Measurements from ENCODE around the gene KAT6B.
A peak's percentile ranks its signal among the peaks of the same experiment; 100 is the strongest.
"Not testable (repeated sequence)": the region's sequence is repeated elsewhere in the genome, so short reads cannot be mapped to it uniquely, and the experiment has no call there.

Gene KAT6B

DNA sequence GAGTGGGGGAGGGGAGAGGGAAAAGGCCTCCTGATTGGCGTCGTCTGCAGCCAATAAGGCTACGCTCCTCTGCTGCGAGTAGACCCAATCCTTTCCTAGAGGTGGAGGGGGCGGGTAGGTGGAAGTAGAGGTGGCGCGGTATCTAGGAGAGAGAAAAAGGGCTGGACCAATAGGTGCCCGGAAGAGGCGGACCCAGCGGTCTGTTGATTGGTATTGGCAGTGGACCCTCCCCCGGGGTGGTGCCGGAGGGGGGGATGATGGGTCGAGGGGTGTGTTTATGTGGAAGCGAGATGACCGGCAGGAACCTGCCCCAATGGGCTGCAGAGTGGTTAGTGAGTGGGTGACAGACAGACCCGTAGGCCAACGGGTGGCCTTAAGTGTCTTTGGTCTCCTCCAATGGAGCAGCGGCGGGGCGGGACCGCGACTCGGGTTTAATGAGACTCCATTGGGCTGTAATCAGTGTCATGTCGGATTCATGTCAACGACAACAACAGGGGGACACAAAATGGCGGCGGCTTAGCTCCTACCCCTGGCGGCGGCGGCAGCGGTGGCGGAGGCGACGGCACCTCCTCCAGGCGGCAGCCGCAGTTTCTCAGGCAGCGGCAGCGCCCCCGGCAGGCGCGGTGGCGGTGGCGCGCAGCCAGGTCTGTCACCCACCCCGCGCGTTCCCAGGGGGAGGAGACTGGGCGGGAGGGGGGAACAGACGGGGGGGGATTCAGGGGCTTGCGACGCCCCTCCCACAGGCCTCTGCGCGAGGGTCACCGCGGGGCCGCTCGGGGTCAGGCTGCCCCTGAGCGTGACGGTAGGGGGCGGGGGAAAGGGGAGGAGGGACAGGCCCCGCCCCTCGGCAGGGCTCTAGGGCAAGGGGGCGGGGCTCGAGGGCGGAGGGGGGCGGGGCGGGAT lies at the start of gene KAT6B:
Gene KAT6B (plus strand): TSS at position 459 of the 903 bp plus-strand sequence. CDS start 16,258 bp downstream, outside the sequence.
- DNase-seq (ENCODE audit: low spot score) (peak; percentile 100), FAIRE-seq (peak; percentile 92)

DNA sequence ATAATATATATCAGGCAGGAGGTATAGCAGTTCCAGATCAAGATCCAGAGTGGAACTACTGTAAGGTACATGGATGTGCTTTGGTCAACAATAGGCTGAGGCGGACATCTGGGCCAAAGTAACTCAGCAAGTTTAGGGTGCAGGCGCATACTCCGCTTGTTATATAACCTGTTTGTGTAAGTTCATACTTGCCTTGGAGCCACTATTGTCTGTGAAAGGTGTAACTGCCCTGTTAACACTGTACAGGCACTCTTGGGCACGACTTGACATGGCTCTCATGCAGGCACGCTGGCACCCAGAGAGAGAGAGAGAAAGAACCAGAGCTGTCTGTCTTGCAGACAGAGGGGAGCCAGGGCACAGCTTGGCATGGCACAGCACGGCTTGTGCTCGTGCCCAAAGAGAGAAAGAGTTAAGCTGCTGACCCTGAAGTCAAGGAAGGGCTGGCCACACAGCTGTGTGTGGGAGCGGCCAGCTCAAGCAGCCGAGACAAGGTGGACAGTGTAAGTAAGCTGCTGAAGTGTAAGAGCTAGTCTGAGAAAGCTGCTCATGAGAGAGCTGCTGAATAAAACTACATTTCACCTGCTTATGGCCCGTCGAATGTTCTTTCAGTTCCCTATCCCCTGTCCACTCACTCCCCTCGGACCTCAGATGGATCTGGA lies 47.8 kb upstream of the KAT6B start:
- DNase-seq (ENCODE audit: low spot score) (no peak), FAIRE-seq (no peak)

DNA sequence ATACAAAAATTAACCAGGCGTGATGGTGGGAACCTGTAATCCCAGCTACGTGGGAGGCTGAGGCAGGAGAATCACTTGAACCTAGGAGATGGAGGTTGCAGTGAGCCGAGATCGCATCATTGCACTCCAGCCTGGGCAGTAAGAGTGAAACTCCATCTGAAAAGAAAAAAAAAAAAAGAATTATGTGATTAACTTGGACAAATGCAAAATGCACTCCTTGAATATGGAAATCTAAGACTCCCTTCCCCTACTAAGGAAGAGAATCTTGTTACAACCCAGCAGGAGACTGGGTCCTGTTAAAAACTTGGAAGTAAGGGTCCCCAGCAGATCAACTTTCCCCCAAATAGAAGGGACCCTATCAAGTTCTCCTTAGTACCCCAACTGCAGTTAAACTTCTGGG lies 44.5 kb upstream of the KAT6B start:
- FAIRE-seq; DNase-seq (ENCODE audit: low spot score): not testable (repeated sequence)

DNA sequence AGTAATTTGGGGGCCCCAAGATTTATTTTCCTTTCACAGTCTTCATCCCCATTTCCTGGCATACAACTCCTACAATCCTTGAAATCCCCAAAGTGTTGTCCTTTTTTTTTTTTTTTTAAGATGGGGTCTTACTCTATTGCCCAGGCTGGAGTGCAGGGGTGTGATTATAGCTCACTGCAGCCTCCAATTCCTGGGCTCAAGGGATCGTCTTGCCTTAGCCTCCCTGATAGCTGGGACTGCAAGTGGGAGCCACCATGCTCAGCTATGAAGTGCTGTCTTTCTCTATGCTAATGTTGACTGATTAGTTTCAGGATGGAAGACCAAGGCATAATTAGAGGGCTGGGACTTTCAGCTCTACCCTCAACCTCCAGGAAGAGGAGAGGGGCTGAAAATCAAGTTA lies 41.9 kb upstream of the KAT6B start:
- DNase-seq (ENCODE audit: low spot score) (no peak), FAIRE-seq (no peak)

DNA sequence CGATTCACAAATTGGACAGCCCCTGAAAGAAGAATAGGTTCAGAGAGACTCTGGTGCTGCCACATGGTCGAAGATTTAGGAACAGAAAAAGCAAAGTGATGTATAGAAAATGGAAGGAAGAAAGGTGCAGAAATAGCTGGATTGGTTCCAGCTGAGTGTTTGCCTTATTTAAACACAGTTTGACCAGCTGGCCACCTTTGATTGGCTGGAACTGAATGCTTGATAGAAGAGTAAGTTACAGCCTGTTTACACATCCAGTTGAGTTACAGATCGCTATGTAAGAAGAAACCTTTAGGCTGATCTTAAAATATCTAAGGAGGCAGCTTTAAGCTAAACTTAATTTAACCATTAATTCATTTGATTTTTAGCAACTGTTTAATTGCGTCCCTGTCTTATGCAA lies 40.3 kb upstream of the KAT6B start:
- DNase-seq (ENCODE audit: low spot score) = no peak
- FAIRE-seq = no peak

DNA sequence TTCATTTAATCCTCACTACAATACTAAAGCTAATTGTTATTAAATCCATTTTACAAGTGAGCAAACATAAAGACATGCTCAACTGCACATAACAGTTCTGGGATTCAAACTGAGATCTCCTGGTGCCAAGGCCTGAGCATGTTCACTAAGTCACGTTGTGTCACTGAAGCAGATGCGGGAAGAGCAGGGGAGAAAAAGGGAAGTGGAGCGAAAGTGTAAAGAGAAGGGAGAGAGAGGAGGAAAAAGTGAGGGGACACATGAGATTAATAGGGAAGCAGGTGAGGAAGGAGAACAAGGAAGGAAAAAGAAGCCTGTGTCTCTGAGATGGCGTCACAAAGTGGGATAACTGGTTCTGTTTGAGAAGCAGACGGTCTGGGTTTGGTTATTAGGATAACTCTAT lies 38.9 kb upstream of the KAT6B start:
- FAIRE-seq = no peak
- DNase-seq (ENCODE audit: low spot score) = no peak

DNA sequence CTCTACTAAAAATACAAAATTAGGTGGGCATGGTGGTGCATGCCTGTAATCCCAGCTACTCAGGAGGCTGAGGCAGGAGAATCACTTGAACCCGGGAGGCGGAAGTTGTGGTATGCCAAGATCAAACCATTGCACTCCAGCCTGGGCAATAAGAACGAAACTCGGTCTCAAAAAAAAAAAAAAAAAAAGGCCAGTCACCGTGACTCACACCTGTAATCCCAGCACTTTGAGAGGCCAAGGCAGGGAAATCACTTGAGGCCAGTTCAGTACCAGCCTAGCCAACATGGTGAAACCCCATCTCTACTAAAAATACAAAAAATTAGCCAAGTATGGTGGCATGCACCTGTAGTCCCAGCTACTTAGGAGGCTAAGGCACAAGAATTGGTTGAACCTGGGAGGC lies 34.4 kb upstream of the KAT6B start:
- not testable (repeated sequence) for DNase-seq (ENCODE audit: low spot score); FAIRE-seq

DNA sequence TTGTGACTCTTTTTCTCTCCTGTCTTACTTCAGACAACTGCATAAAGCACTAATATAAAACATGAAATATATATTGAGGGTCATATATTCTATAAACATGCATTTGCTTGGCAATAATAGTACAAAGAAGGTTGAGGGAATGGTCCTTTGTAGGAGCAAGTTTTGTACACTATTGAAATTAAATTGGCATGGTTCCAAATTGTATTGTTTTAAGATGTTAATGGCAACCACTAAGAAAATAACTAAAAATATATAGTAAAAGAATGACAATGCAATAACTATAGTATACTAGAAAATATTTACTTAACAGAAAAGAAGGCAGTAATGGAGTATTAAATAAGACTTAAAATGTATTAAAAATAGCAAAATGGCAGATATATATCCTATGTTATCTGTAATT lies 33.7 kb upstream of the KAT6B start:
- FAIRE-seq = no peak
- DNase-seq (ENCODE audit: low spot score) = no peak

DNA sequence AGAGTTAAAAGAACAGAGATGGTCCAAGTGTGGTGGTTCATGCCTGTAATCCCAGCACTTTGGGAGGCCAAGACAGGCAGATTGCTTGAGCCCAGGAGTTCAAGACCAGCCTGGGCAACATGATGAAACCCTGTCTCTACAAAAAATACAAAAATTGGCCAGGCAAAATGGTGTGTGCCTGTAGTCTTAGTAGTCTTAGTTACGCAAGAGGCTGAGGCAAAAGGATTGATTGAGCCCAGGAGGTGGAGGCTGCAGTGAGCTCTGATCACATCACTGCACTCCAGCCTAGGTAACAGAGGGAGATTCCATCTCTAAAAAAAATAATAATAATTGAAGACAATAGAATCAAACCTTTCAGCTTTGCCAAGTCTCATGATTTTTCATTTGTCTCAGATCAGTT lies 33.2 kb upstream of the KAT6B start:
- DNase-seq (ENCODE audit: low spot score); FAIRE-seq: not testable (repeated sequence)

DNA sequence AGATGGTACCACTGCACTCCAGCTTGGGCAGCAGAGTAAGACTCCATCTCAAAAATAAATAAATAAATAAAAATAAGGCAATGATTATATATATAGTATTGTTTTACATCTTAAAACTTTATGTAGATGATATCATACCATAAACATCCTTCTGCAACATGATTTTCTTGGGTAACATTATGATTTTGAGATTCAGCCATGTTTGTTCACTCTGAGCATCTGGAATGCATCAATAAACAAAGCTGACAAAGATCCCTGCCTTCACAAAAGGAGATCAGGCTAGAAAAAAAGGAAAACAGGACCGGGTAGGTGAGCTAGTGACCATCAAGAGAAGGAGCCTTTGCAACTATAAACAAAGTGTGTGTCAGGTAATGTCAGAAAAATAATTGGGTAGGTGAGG lies 31.9 kb upstream of the KAT6B start:
- DNase-seq (ENCODE audit: low spot score) (no peak), FAIRE-seq (no peak)

DNA sequence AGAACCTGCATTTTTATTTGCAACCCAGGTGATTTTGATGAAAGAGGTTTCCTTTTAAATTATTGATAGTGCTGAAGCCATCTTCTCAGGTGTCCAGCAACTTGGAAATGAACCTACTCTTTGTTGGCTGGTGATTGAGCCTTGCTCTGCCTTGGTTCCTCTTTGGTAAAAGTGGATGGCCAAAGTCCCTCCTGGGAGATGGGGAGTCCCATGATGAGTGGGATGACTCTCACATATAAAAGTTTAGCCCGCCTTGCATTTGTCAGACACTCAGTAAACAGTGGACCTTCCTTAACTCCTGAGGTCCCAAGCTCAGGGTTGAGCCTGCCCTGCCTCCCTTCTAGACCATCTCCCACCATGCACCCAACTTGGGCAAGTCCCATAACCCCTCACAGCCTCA lies 28.9 kb upstream of the KAT6B start:
- no peak for FAIRE-seq
- no peak for DNase-seq (ENCODE audit: low spot score)

DNA sequence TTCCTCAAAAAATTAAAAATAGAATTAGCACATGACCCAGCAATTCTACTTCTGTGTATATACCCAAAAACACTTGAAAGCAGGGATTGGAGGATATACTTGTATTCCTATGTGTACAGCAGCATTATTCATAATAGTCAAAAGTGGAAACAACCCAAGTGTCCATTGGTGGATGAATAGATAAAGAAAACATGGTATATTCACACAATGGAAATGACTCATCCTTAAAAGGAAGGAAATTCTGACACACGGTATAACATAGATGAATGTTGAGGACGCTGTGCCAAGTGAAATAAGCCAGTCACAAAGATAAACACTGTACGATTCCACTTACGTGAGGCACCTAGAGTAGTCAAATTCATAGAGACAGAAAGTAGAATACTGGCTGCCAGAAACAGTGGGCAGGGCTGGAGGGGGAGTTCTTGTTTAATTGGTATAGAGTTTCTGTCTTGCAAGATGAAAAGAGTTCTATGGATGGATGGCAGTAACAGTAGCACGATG lies 26.6 kb upstream of the KAT6B start:
- FAIRE-seq = no peak
- DNase-seq (ENCODE audit: low spot score) = peak; percentile 35

DNA sequence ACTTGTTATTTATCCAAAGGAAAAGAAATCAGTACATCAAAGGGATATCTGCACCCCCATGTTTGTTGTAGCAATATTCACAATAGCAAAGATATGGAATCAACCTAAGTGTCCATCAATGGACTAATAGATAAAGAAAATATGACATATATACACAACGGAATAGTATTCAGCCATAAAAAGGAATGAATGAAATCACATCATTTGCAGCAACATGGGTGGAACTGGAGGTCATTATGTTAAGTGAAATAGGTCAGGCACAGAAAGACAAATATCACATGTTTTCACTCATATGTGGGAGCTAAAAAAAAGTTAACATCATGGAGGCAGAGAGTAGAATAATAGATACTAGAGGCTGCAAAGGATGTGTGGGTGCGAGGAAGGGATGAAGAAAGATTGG lies 25.0 kb upstream of the KAT6B start:
- no peak for FAIRE-seq
- DNase-seq (ENCODE audit: low spot score) = no peak

DNA sequence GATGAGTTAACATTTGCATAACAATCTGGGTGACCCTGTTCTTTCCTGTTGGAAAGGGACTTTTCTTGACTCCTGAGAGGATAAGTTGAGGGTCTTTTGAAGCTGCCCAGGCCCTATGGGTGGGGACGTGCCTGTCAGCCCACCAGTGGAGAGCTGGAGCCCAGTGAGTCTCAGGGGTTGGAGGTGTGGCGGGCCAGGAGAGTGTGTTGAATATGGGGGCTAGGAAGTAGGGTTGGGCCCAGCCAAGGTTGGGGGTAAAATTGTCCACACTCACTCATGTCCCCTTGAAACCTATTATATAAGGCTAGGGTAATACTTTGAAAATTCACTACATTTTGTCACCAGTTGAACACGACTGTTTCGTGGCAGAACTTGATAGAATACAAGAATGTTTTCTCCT lies 17.9 kb upstream of the KAT6B start:
- FAIRE-seq (no peak), DNase-seq (ENCODE audit: low spot score) (no peak)

DNA sequence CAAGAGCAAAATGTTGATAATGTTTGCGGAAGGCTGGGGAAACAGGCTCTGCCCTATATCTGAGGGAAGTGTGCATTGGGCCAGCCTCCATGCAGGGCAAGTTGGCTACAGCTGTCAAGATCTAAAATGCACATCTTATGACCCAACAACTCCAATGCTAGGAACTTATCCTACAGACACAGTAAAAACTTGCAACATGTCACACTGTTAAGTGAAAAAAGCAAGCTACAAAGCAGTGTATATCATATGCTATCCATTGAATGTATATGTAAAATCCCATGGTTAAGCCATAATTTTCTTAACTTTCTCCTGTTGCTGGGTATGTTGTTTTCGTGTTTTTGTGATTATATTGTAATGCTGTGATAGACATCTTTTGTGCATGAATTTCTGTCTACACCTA lies 16.3 kb upstream of the KAT6B start:
- FAIRE-seq = no peak

DNA sequence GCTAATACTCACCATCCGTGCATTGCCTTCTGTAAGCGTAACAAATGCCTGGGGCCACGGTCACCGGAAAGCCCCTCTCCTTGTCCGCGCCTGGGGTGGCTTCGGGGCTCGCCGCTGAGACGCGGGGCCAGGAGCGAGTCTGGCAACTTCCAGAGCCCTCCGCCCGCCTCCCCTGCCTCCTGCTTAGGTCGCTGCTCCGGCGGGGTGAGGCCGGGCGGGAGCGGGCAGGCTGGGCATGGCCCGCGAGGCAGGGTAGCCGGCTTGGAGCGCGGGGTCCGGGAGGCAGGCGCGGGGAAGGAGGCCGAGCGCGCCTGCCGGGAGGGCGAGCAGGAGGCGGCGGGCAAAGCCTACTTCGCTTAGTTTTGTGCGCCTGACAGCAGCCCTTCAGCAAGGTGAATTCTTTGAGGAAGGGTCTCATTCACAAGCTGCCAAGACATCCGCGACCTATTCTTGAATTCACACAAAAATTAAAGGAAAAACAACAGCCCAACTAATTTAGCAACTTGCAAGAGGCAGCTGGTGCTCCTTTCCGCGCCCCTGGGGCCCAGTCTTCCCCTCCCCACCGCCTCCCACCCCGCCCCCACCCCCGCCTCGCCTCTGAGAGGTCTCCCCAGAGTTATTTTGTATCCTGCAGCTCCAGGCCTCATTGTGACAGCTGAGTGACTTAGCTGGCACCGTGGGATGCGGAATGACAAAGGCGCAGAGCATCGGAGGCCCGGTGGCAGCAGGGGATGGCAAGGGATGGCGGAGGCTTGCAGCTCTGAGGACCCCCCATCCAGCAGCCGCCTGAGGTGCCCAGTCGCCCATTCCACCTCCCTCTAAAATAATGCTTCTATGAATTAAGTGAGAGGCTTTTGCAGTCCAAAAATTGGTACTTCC lies 12.8 kb upstream of the KAT6B start:
- DNase-seq (ENCODE audit: low spot score) = no peak
- no peak for FAIRE-seq

More for the DNA sequence above, 16.3 kb upstream of the KAT6B start:
- no peak for DNase-seq (ENCODE audit: low spot score)

DNA sequence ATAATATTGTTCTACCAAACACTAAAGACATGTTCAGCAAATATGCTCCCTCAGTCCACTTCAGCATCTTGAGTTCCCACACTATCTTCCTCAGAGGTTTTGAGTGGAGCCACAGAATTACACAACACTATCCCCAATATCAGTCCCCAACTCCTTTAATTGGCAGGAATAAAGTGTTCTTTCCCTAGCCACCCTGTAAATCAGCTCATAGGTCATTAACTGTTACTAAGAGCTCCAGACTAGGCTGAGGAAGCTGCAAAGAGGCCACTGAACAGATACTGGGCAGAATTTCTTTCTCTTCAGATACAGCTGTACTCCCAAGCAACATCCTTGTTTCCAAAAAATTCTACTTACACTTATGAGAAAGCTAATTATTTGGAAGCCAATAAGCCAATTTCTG lies 11.6 kb upstream of the KAT6B start:
- FAIRE-seq = no peak
- no peak for DNase-seq (ENCODE audit: low spot score)

DNA sequence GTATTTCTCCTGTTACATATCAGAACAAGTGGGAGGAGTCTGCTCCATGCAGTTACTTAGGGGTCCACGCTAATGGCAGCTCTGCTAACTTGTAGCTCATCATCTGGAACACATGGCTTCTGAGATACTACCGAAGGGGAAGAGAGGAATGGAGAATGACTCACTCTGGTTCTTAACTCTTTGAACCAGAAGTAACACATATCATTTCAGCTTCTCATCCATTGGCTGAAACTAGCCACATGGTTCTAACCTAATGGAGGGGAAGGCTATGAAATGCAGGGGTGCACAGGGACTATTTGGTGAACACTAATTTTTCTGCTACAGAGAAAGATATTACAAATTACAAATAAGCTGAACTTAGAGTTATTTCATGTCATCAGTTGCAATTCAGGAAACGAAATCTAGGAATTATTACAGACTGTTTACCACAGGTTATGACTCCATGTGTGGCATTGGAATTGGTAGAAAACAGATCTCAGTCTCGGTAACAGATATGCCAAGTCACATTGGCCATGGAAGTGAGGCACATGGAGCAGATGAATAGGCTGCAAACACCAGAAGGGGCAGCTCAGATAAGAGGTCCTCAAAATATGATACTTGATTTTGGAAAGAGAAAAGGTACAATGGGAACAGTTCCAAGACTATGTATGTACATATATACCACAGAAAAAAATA lies 9.4 kb upstream of the KAT6B start:
- DNase-seq (ENCODE audit: low spot score) = no peak
- FAIRE-seq = no peak

DNA sequence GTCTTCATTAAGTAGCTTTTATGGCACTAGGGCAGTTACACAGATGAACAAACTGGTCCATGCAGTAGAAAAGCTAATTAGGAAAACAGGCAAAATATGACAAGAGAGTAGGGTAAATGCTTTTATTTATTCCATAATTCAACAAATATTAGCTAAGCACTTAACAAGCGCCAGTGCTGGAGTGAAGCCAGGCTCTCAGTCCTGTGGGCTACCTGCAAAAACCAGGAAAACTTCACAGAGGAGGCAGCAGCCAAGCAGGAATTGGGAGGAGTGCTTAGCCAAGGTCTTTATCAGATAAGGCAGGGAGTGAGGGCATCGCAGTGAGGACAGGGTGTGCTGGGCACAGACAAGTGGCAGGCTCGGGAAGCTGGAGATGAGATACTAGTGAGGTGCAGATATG lies 4.9 kb upstream of the KAT6B start:
- FAIRE-seq = no peak

DNA sequence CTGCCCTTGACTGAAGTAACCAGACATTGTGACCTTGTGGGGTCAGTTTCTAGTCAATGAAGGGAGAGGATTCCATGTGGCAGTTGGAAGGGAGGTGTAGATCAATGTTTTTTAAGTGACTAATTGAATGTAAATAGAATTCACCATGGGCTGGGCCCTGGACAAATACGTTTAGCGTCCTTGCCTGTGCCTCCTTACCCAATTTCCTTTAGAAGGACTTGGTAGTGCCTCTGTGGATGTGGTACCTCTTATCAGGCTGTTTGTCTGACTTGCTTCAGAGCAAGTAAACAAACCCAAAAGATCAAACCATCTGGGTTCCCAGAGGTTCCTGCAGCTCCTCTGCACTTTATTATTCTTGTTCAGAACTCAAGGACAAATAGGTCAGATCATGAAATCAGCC lies 4.3 kb upstream of the KAT6B start:
- no peak for DNase-seq (ENCODE audit: low spot score)
- no peak for FAIRE-seq

More for the DNA sequence above, 4.9 kb upstream of the KAT6B start:
- no peak for DNase-seq (ENCODE audit: low spot score)

DNA sequence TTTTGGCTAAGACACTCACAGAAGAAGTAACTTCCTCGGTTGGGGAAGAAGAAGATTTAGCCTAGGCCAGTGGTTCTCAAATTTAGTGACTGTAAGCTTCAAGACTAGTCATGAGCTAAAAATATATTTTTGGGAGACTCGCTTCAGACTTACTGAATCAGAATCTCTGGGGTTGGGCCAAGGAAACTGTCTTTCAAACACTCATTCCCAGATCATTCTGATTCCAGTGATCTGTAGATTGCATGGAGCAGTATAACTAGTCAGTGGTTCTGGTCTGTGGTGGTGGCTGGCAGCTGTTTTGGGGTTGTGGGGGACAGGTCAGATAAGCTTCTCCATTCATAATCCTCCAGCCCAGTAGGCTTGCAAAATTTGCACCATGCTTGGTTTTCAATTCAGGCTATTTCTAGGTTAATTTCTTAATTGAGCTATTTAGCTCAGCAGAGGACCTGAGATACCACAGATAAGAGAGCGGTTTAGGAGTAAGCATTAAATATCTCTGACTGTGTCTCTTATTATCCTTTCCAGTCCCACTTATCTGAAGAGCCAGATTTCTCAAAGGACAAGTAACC lies 3.8 kb upstream of the KAT6B start:
- DNase-seq (ENCODE audit: low spot score) = no peak
- no peak for FAIRE-seq

All from RCC 7860 (cell line).